EL (cell line): ENCODE measurements around the gene FAM169A.
"Not testable (repeated sequence)": the region's sequence is repeated elsewhere in the genome, so short reads cannot be mapped to it uniquely, and the experiment has no call there.

ENCODE experiments used
- DNase-seq: peaks from one replicate; pipeline ENCODE4 v3.0.0-alpha.2; 2016

The FAM169A gene, protein sequence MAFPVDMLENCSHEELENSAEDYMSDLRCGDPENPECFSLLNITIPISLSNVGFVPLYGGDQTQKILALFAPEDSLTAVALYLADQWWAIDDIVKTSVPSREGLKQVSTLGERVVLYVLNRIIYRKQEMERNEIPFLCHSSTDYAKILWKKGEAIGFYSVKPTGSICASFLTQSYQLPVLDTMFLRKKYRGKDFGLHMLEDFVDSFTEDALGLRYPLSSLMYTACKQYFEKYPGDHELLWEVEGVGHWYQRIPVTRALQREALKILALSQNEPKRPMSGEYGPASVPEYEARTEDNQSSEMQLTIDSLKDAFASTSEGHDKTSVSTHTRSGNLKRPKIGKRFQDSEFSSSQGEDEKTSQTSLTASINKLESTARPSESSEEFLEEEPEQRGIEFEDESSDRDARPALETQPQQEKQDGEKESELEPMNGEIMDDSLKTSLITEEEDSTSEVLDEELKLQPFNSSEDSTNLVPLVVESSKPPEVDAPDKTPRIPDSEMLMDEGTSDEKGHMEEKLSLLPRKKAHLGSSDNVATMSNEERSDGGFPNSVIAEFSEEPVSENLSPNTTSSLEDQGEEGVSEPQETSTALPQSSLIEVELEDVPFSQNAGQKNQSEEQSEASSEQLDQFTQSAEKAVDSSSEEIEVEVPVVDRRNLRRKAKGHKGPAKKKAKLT

DNA sequence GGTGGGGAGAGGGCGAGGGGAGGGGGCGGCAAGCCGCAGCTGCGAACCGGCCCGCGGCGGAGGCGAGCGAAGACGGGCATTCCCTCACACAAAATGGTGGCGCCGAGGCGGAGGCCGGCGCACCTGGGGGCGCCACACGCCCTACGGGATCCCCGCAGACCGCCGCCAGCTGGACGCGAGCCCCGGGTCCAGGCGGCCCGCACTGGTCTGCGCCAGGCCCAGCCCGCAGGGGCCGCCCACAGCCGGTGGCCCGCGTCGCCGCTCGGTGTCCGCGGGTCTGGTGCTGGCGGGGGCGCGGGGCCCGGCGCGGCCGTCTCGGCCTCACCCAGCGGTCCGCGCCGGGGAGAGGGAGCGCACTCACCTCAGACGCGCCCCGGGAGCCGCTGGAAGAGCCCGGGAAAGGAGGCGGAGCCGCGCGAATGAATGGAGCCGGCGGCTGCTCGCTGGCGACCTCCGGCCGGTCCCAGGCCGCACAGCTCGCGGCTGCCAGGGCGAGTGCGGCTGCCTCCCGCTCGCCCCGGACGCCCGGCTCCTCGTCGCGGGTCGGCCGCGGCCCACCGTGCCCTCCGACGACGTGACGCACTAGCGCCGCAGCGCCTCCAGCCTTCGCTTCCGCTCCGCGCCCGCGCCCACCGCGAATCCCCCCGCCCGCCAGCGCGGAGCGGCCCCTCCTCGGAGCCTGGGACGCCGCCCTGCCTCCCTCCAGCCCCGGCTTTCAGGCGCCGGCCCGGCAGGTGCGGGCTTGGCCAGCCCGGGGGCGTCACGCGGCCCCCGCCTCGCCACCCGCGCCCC, at the start of gene FAM169A:
FAM169A (minus strand) TSS at position 584 of the 792 bp plus-strand sequence. CDS start 24,711 bp downstream, outside the sequence.
- DNase-seq: peak; percentile 64

DNA sequence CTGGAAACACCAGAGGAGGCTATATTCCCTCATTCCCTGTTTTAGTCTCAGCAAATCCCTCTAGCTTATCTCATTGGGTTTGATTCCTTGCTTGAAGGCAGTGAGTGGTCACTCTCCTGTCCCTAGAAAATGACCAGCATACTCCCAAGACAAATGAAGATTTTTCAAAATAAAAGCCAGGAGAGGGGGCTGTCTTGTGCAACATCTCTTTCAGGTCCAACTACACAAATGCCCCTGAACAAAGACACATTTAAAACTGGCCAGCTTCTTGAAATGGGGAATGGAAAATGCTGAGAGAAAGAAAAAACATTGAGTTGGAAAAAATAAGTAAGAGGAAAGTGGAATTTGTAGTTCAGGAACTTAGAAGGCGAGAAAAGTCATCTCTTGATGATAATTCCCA, 49.3 kb upstream of the FAM169A start:
- DNase-seq: no peak

DNA sequence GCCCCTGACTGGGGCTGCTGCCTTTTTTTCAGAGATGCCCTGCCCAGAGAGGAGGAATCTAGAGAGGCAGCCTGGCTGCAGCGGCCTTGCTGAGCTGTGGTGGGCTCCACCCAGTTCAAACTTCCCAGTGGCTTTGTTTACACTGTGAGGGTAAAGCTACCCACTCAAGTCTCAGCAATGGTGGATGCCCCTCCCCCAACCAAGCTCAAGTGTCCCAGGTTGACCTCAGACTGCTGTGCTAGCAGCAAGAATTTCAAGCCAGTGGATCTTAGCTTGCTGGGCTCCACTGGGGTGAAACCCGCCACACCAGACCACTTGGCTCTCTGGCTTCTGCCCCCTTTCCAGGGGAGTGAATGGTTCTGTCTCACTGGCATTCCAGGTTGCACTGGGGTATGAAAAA, 45.2 kb upstream of the FAM169A start:
- not testable (repeated sequence) for DNase-seq

DNA sequence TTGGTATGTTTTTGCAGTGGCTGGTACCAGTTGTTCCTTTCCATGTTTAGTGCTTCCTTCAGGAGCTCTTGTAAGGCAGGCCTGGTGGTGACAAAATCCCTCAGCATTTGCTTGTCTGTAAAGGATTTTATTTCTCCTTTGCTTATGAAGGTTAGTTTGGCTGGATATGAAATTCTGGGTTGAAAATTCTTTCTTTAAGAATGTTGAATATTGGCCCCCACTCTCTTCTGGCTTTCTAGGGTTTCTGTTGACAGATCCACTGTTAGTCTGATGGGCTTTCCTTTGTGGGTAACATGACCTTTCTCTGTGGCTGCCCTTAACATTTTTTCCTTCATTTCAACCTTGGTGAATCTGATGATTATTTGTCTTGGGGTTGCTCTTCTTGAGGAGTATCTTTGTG, 43.7 kb upstream of the FAM169A start:
- not testable (repeated sequence) for DNase-seq

DNA sequence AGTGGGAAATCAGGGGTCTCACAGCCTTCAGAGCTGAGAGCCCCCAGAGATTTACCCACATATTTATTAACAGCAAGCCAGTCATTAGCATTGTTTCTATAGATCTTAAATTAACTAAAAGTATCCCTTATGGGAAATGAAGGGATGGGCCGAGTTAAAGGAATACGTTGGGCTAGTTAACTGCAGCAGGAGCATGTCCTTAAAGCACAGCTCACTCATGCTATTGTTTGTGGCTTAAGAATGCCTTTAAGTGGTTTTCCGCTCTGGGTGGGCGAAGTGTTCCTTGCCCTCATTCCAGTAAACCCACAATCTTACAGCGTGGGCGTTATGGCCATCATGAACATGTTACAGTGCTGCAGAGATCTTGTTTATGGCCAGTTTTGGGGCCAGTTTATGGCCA, 42.0 kb upstream of the FAM169A start:
- not testable (repeated sequence) for DNase-seq

DNA sequence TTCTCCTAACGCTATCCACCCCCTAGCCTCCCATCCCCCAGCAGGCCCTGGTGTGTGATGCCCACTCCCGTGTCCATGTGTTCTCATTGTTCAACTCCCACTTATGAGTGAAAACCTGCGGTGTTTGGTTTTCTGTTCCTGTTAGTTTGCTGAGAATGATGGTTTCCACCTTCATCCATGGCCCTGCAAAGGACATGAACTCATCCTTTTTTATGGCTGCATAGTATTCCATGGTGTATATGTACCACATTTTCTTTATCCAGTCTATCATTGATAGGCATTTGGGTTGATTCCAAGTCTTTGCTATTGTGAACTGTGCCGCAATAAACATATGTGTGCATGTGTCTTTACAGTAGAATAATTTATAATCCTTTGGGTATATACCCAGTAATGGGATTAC, 38.5 kb upstream of the FAM169A start:
- DNase-seq: not testable (repeated sequence)

DNA sequence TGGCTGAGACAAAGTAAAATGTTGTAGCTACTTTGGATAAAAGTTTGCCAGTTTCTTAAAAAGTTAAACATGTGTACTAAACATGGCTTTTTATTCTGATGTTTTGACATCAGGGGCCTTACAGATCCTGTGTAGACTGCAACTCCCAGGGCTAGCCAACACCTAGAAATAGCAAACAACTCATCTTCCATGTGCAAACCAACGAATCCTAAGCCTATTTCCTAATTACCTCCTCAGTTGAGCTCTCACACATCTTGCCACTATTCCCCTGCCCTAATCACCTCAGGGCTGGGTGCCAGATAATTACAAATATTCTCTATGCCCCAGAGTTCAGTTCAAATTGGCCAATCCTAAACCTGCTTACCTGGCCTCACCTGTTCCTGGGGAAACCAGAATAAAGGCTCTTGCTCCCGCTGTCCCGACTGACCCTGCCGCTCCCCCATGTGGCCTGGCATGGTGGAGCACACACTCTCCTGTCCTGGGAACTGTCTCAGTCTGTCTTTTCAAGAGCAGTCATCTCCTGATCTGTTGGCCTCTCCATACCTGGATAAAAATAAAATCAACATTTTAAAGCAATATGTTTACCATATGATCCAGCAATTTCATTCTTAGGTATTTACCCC, 37.1 kb upstream of the FAM169A start:
- peak; percentile 15 for DNase-seq

DNA sequence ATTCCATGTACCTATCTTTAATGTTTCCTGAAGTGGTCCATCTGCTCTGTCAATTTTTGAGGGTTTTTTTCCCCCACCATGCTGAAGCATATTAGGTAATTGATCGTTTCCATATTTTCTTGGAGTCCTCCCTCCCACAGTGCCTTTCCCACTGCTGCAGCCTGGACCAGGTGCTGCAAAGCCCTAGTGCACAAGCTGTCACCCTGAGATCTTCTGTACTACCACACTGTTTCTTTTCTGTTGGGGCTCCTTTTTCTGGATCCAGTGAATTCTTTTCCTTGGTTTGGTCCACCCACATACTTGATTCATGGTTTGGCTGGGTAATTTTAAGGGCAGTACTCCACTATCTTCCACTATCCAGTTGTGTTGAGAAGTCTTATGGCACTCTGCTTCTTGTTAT, 30.9 kb upstream of the FAM169A start:
- DNase-seq: no peak

DNA sequence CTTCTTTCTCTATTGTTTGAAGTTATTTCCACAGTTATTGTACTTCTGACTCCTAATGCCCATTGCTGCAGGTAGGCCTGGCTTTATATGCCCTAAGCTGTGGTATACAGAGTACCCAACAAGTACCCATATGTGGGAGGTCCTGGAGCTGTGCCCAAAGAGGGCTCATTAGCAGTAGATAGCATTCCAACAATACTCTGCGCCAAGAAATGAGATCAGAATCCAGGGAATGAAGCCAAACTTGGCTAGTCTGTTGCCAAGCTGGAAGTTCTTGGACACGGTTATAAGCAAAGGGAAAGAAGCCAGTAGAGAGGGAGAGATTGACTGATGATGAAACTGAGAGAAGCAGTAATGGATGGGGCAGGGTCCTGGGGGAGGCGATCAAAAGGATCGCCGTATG, 29.7 kb upstream of the FAM169A start:
- DNase-seq: peak; percentile 86

DNA sequence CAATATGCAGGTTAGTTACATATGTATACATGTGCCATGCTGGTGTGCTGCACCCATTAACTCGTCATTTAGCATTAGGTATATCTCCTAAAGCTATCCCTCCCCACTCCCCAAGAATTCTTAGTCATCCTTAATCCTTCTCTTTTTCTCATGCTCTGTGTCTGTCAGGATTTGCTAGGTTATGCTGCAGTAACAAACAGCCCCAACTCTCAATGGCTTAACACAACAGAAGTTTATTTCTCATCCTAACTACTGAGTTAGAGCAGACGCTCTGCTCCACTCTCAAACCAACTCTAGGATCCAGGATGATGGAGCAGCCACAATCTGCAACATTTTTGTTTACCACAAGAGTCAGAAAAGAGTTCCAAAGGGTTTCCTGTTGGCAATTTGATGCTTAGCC, 28.2 kb upstream of the FAM169A start:
- DNase-seq: no peak

DNA sequence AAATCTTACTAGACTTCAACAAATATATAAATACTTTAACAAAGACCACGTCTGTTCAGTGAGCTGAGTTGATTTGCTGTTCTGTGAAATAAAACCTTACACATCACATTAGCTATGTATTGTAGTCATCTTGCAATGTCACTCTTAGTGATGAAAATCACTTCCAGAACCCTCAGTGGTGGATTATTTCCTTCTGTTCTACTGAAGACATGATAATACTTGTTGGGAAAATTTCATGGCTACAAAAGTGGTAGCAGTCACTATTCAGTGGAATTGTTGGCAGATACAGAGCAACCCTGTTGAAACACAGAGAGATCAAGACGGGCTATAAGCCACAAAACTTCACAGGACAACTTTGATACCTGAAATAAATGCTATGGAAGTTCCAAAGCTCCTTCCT, 26.7 kb upstream of the FAM169A start:
- DNase-seq: no peak

DNA sequence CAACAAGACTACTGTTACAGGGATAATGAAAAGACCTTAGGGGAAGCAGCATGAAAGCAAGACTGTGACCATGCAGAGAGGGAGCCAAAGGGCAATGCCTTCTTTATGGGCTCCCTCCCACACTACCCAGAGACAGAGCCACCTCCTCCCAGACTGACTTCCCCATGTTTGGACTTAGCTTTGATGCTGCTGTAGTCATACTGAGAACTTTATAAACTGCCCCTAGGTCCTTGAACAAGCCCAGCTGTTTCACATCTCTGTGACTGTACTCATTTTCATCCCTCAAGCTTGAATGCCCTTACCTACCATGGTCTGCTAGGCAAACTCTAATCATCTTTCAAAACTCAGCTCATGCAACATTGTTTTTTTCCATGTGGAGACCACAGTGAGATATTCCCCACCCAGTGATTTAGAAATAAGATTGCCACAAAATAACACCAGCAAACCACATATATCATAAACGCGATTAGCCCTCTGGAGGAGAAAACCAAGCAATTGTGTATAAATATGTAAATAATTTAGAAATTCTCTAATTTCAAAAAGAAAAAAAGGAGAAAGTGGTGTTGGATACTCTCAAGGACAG, 23.4 kb upstream of the FAM169A start:
- DNase-seq: no peak

DNA sequence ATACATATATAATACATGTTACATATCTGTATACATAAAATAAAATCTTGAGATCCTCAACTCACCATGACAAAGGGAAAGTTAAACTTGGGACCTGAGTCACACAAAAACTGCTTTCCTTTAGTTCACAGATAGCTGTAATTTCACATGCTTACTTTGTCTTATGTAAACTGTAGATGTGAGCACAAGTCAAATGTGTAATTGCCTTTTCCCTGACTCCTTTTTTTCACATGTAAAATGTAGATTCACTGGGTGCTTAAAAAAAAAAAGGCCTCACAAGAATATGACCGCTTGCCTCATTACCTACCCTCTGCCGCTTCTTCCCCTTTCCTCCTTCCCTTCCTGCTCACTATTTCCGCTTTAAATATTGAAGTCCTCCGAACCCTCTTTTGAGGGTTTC, 21.9 kb upstream of the FAM169A start:
- DNase-seq: no peak

DNA sequence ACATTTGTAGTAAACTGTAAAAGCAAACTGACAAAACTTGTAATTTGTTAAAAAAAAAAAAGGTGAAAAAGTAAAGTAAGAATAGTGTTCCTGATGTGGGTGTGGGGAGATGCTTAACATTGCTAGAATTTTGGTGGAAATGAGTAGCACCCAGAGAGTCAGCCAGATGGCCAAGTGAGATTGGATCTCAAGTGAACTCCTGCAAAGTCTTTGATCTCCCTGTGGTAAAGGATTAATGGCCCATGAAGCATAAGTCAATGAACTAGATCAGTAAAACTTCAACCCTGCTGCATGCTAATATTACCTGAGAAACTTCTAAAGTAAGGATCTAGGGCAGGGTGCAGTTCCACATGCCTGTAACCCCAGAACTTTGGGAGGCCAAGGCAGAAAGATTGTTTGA, 19.0 kb upstream of the FAM169A start:
- DNase-seq: no peak

DNA sequence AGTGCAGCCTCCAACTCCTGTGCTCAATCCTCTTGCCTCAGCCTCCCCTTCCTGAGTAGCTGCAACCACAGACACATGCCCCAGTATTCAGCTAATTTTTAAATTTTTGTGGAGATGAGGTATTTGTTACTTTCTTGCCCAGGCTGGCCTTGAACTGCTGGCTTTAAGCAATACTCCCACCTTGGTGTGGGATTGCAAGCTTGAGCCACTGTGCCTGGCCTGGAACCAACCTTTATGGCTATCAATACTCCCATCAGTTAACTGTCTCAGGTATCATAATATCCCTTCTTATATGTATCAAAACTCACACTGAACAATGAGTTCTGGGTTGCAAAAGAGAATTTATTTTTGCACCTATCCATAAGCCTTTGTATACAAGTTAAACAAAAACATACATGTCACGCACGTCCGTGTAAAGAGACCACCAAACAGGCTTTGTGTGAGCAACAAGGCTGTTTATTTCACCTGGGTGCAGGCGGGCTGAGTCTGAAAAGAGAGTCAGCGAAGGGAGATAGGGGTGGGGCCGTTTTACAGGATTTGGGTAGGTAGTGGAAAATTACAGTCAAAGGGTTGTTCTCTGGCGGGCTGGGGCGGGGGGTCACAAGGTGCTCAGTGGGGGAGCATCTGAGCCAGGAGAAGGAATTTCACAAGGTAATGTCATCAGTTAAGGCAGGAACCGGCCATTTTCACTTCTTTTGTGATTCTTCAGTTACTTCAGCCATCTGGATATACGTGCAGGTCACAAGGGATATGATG, 16.4 kb upstream of the FAM169A start:
- not testable (repeated sequence) for DNase-seq

DNA sequence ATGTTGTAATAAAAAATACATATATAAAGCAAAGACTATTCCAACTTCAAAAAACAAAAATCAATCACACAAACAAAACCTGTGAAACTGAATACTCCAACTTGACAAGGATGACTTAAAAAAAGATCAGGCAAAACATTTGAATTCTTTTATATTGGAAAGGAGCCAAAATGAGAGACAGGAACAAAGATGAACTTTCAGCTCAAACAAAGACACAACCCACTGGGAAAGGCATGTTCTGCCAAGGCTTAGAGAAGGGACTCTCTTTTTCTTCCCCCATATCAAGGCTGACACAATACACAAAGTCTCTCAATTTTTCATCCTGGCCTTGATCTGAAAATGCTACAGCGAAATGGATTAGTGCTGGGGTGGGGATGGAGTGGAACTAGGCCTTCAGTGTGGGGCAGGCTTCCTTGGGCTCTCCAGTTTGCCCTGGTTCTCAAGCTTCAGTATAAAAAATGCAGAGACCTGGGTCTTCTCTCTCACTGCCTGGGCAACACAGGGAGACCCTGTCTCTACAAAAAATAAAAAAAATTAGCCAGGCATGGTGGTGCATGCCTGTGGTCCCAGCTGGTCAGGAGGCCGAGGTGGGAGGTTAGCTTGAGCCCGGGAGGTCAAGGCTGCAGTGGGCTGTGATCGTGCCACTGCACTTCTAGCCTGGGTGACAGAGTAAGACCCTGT, 11.6 kb upstream of the FAM169A start:
- DNase-seq: no peak

DNA sequence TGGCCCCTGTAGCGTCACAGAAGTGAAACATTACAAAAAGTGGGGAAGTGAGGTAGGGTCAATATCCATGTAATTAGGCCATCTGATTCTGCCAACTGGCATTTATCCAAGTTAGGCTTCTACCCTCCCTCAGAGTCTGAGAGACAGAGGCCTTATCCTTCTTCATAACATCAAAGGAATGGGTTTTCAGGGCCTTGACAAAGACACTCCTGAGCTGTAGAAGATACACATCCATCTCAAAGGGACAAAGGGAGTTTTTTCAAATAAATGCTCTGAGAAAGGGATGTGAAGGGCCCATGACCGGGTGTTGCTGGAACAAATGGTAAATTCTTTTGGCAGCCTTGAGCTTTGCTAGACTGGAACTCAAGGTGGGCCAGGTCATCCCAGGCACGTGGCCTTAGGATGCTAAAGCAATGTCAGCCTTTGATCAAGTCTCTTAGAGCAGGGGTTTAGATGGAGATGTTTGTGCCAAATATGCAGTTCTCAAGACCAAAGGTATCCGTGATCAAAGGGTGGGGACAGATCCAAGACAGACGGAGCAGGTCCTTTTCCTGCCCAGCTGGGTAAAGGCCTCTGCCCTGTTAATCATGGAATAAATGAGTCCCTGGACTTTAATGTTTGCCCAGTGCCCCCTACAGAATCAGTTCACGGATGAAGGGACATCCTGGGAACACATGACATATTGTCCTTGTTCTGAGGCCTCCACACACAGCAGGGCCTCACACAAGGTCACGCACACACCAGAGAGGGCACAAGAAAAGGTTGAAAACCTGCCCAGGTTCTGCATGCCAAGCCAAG, 10.0 kb upstream of the FAM169A start:
- no peak for DNase-seq

DNA sequence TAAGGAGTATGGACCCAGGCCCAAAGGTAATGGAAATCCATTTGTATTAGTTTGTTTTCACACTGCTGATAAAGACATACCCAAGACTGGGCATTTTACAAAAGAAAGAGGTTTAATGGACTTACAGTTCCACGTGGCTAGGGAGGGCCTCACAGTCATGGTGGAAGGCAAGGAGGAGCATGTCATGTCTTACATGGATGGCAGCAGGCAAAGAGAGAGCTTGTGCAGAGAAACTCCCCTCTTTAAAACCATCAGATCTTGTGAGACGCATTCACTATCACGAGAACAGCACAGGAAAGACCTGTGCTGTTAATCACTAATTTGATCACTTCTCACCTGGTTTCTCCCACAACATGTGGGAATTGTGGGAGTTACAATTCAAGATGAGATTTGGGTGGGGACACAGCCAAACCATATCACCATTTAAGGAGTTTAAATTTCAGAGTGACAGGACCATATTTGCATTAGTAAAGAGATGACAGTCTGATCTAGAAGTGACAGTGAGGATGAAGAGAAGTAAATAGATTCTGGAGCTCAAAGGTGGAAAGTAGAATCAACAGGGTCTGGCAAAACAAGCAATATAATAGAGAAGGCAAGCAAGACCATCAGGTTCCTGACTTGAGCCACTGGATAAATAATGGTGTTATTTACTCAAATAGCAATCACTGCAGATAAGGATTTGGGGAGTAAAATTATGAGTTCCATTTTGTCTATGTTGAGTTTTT, 7.5 kb upstream of the FAM169A start:
- no peak for DNase-seq

DNA sequence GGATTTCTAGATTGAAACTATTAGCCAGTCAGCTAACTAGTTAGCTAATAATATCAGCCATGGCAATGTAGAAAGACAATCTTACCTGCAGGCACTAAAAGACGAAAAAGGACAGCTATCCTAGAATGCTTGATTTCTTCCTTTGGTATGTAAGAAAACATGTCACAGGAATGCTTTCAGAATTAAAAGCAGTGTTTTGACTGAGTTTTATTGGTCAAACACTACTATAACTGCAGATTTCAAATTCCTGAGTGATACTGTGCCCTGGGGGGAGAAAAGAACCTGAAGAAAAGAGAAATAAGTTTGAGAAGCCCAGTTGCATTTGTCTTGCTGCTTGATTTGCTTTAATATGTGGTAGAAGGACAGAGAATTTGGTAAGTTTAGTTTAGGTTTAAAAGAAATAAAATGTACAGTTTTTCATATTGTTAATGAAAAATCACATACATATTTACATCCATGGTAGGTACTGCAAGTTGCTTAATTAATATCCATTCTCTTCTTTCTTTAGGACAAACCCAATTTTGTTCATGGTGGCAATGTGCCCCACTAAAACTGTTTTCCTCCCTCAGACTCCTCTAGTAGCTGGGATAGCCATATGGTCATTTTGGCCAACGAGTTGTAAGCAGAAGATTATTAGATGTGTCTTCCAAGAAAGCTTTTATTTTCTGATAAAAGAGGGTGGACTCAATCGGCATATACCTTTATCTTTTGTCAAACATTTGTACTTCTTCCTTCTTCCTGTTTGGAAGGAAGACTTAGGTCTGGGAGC, 4.3 kb upstream of the FAM169A start:
- DNase-seq: peak; percentile 61
